Endothelial cell of umbilical vein (primary cell): ENCODE data around the gene LSM14A. TPM values are rescaled to one million over a fixed set of nuclear protein-coding genes. Genes with fewer than 3 reads are reported as not detected.
A peak's percentile ranks its signal among the peaks of the same experiment; 100 is the strongest.
"Not testable (repeated sequence)": the region's sequence is repeated elsewhere in the genome, so short reads cannot be mapped to it uniquely, and the experiment has no call there.

Experiments
- BruUV-seq: library from RNA; stranded (reverse); fragments of 400-500 nt; replicated peaks from 2 replicates; lab custom pipeline; 2021; lab: Mats Ljungman, UMichigan
- CTCF ChIA-PET: fragments of 300-600, 350-600 bp; sonication (Branson Sonifier 250); formaldehyde crosslinking; loops from one replicate; lab custom pipeline; 2021; ENCODE audit warnings: antibody characterized with exemption, inconsistent platforms; lab: Charles Lee
- POLR2A ChIA-PET: fragments of 300-600, 350-600 bp; sonication (Branson Sonifier 250); formaldehyde crosslinking; loops from one replicate; lab custom pipeline; 2021; ENCODE audit warnings: antibody characterized with exemption, inconsistent platforms; lab: Charles Lee
- DNase-seq: peaks from one replicate; pipeline ENCODE4 v3.0.0-alpha.2; 2011; ENCODE audit warnings: low read depth, low spot score
- FAIRE-seq: peaks from 2 replicates; lab custom pipeline; 2011; peaks lifted over from hg19 to GRCh38; lab: Jason Lieb, UNC
- H2AFZ ChIP-seq: 2 replicates; pipeline ENCODE4 v1.6.0; 2012; ENCODE audit warnings: low read depth, low read length, control low read depth, inconsistent platforms
- H3K27ac ChIP-seq: 2 replicates; pipeline ENCODE4 v1.5.1; 2011; ENCODE audit warnings: low read depth, mild to moderate bottlenecking, control low read depth, low read length, moderate library complexity; ENCODE audit not compliant: insufficient read depth
- H3K27me3 ChIP-seq, 2 experiments: 2 replicates each; pipeline versions ENCODE4 v1.6.0 to v1.6.1; 2011; ENCODE audit warnings: low read length in 2 of 2, mixed read lengths in 1 of 2; ENCODE audit not compliant: control insufficient read depth in 2 of 2, insufficient read depth in 2 of 2
- H3K36me3 ChIP-seq, 2 experiments: 2 replicates in 1 of 2; 3 replicates in 1 of 2; pipeline ENCODE4 v1.5.1; 2011; ENCODE audit warnings: low read length in 2 of 2, mild to moderate bottlenecking in 1 of 2, moderate library complexity in 1 of 2; ENCODE audit not compliant: control insufficient read depth in 2 of 2, insufficient read depth in 2 of 2; ENCODE audit errors: extremely low read depth in 1 of 2
- H3K4me1 ChIP-seq: 3 replicates; pipeline ENCODE4 v1.5.1; 2011; ENCODE audit warnings: mild to moderate bottlenecking, low read length; ENCODE audit not compliant: control insufficient read depth, insufficient read depth; ENCODE audit errors: extremely low read depth
- H3K4me2 ChIP-seq: 2 replicates; pipeline ENCODE4 v1.6.1; 2011; ENCODE audit warnings: low read length, control low read depth, mixed read lengths; ENCODE audit not compliant: insufficient read depth
- H3K4me3 ChIP-seq, 3 experiments: fragments of 200-600 bp in 1 of 3; sonication (generic), shearing (Covaris generic) in 1 of 3; replicated peaks in 1 of 3; 2 replicates each; pipeline ENCODE4 v1.5.1; 2011 to 2016; ENCODE audit warnings: control low read depth in 3 of 3, low read length in 3 of 3, mild to moderate bottlenecking in 2 of 3, inconsistent platforms in 1 of 3, low read depth in 1 of 3, moderate library complexity in 1 of 3; ENCODE audit not compliant: insufficient read depth in 1 of 3
- H3K79me2 ChIP-seq: 2 replicates; pipeline ENCODE4 v1.6.0; 2012; ENCODE audit warnings: low read length, inconsistent platforms; ENCODE audit not compliant: control insufficient read depth, insufficient read depth
- H3K9ac ChIP-seq: replicated peaks from 2 replicates; pipeline ENCODE3; 2011; ENCODE audit warnings: low read length, control low read depth; ENCODE audit not compliant: insufficient read depth; ENCODE audit errors: extremely low read depth
- H3K9me1 ChIP-seq: replicated peaks from 3 replicates; pipeline ENCODE4 v1.6.0; 2011; ENCODE audit warnings: mild to moderate bottlenecking, low read length; ENCODE audit not compliant: control insufficient read depth, insufficient read depth; ENCODE audit errors: extremely low read depth
- H3K9me3 ChIP-seq: replicated peaks from 2 replicates; pipeline ENCODE4 v1.5.1; 2012; ENCODE audit warnings: low read length, inconsistent platforms; ENCODE audit not compliant: control insufficient read depth, insufficient read depth
- H4K20me1 ChIP-seq: replicated peaks from 2 replicates; pipeline ENCODE3; 2011; ENCODE audit warnings: mild to moderate bottlenecking, low read length; ENCODE audit not compliant: control insufficient read depth, insufficient read depth; ENCODE audit errors: extremely low read depth
- CTCF ChIP-seq, 2 donors: IDR thresholded peaks; 1 replicate in 1 of 2; 2 replicates in 1 of 2; pipeline ENCODE4 v1.5.1; 2011; ENCODE audit warnings: low read length in 2 of 2, mild to moderate bottlenecking in 2 of 2, moderate library complexity in 2 of 2, control low read depth in 1 of 2, inconsistent platforms in 1 of 2, low read depth in 1 of 2; ENCODE audit not compliant: insufficient read depth in 1 of 2; ENCODE audit errors: extremely low read depth in 1 of 2
- EZH2 ChIP-seq: IDR thresholded peaks from 2 replicates; pipeline ENCODE4 v1.6.1; 2012; ENCODE audit warnings: borderline replicate concordance, low read depth, mild to moderate bottlenecking, moderate library complexity, low read length, inconsistent platforms; ENCODE audit not compliant: severe bottlenecking
- FOS ChIP-seq: IDR thresholded peaks from 2 replicates; pipeline ENCODE4 v1.6.1; 2011; ENCODE audit warnings: mild to moderate bottlenecking, low read length, moderate library complexity, borderline replicate concordance; ENCODE audit not compliant: insufficient read depth
- GATA2 ChIP-seq: IDR thresholded peaks from 2 replicates; pipeline ENCODE4 v1.7.0; 2011; ENCODE audit warnings: low read depth, mild to moderate bottlenecking, moderate library complexity, mixed read lengths, low read length; ENCODE audit not compliant: insufficient read length, insufficient read depth
- JUN ChIP-seq: IDR thresholded peaks from 2 replicates; pipeline ENCODE4 v1.6.1; 2011; ENCODE audit warnings: borderline replicate concordance, low read depth; ENCODE audit not compliant: insufficient read length, insufficient read depth
- MAX ChIP-seq: IDR thresholded peaks from 2 replicates; pipeline ENCODE4 v1.6.1; 2011; ENCODE audit not compliant: insufficient read depth, insufficient read length
- MYC ChIP-seq: IDR thresholded peaks from one replicate; pipeline ENCODE4 v1.6.1; 2011; ENCODE audit warnings: mild to moderate bottlenecking, low read depth, low read length
- POLR2A ChIP-seq: IDR thresholded peaks from 2 replicates; pipeline ENCODE4 v1.6.1; 2012; ENCODE audit warnings: low read depth, mild to moderate bottlenecking, control low read depth, low read length
- POLR2AphosphoS5 ChIP-seq: IDR thresholded peaks from 2 replicates; pipeline ENCODE4 v1.6.1; 2012; ENCODE audit warnings: low read depth, mild to moderate bottlenecking, control low read depth, low read length, moderate library complexity; ENCODE audit not compliant: insufficient read depth
- dilution Hi-C: fragments of 300-500 bp; cut with MboI; formaldehyde crosslinking; loops from one replicate; pipeline ENCODE4 v1.15.0; 2019; ENCODE audit warnings: low sequenced_read_pairs; ENCODE audit not compliant: extremely low pct_ligation_motif_present
- intact Hi-C: fragments of 100-400 bp; cut with micrococcal nuclease; formaldehyde crosslinking; loops from one replicate; pipeline ENCODE4 v1.10.0; 2022
- polyA plus RNA-seq, 4 experiments: library from polyadenylated mRNA; depleted of rRNA in 3 of 4; stranded (reverse) in 3 of 4; unstranded in 1 of 4; fragments of >200 nt; gene quantifications; 2 replicates each; pipeline versions ENCODE4 v1.2.1 to v1.2.3, GENCODE V29; 2011 to 2012; ENCODE audit warnings: missing spikeins in 1 of 4
- total RNA-seq: library from RNA; stranded (reverse); gene quantifications from 2 replicates; pipeline ENCODE4 v1.2.3, GENCODE V29; 2021

The LSM14A gene
- total and polyA plus RNA-seq, 2 donors (not counting 3 experiments of a cell fraction or from before 2014, with no cell fraction given) = 96.7 to 122 TPM

DNA sequence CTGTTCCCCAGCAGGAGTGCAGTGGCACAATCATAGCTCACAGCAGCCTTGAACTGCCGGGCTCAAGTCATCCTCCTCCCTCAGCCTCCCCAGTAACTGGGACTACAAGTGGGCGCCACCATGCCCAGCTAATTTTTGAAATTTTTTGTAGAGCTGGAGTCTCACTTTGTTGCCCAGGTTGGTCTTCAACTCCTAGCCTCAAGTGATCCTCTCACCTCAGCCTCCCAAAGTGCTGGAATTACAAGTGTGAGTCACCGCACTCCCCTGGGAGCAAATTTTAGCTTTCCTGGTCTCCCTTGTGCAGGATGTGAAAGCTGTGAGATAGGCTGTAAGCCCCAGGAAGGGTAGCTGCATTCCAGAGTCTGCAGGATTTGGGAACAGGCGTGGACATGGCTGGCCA lies 76.6 kb downstream of the LSM14A start:
- H3K4me3 ChIP-seq = no peak overlapping the region
- no peak overlapping the region for H3K27ac ChIP-seq
- no peaks in the 10 kb centered on the region for H3K27me3 ChIP-seq
- no peak overlapping the region for H3K9ac ChIP-seq
- no peak for DNase-seq
- H3K4me2 ChIP-seq = no peak overlapping the region
- ChIA-PET POLR2A (interaction anchor here (1.3 kb wide), 1 partner anchor 11 kb away, joined by 4 read pairs; no protein-coding TSS in a partner anchor), CTCF (interaction anchor here (0.6 to 1.4 kb wide), 3 partner anchors 12 to 29 kb away, joined by 3 read pairs; no protein-coding TSS in a partner anchor)
- H3K9me3 ChIP-seq = no peaks in the 10 kb centered on the region
- TF ChIP-seq POLR2A (no peak), CTCF (IDR thresholded peaks at IDR 0.05; ENCODE audit: extremely low read depth in 1 of 2, insufficient read depth in 1 of 2, low read depth in 1 of 2, low read length in 2 of 2) (no peak), POLR2AphosphoS5 (no peak), MAX (no peak), FOS (no peak), GATA2 (no peak), JUN (no peak), EZH2 (no peak), MYC (no peak)
- no peak overlapping the region for H2AFZ ChIP-seq
- dilution Hi-C loops (no loop called here), intact Hi-C loops (no loop called here)
- no TSS peak for BruUV-seq
- no peak for FAIRE-seq
- no peaks in the 10 kb centered on the region for H3K9me1 ChIP-seq
- H3K36me3 ChIP-seq = no peaks in the 10 kb centered on the region
- no peaks in the 10 kb centered on the region for H3K79me2 ChIP-seq
- peaks cover under 1% of the 10 kb centered on the region for H3K4me1 ChIP-seq
- no peaks in the 10 kb centered on the region for H4K20me1 ChIP-seq

DNA sequence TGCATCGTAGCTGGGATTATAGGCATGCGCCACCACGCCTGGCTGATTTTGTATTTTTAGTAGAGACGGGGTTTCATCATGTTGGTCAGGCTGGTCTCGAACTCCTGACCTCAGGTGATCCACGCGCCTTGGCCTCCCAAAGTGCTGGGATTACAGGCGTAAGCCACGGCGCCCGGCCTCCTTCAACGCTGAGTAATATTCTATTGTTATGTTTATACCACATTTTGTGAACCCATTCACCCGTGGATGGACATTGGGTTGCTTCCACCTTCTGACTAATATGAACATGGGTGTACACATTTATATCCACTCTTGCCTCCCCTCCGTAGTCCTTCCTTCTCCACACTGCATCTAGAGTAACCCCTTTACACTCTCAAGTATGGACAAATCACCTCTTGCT lies 80.9 kb downstream of the LSM14A start:
- peaks cover 22% of the 10 kb centered on the region for H3K79me2 ChIP-seq
- H3K4me3 ChIP-seq, H3K27ac ChIP-seq, H3K9me1 ChIP-seq, H3K9me3 ChIP-seq, DNase-seq, H3K36me3 ChIP-seq, POLR2A ChIA-PET, BruUV-seq, H4K20me1 ChIP-seq, H3K27me3 ChIP-seq, CTCF ChIA-PET, H3K9ac ChIP-seq, H3K4me2 ChIP-seq, intact Hi-C loops, H3K4me1 ChIP-seq, dilution Hi-C loops, H2AFZ ChIP-seq, FAIRE-seq: not testable (repeated sequence)

GRCh38 chr19:34253681-34254045 lies 81.4 kb downstream of the LSM14A start:
- H3K27ac ChIP-seq = peak overlapping the region; percentile 86
- intact Hi-C loops = loop anchor here (1.0 kb wide), 2 partner anchors 79 to 83 kb away; no protein-coding TSS in a partner anchor
- BruUV-seq, H3K9me3 ChIP-seq, DNase-seq, CTCF ChIA-PET, H3K36me3 ChIP-seq, H4K20me1 ChIP-seq, H3K27me3 ChIP-seq, FAIRE-seq, H3K9me1 ChIP-seq, H3K4me1 ChIP-seq, dilution Hi-C loops, POLR2A ChIA-PET: not testable (repeated sequence)
- peak overlapping the region; percentile 81 for H3K4me2 ChIP-seq
- H3K79me2 ChIP-seq = peaks cover 23% of the 10 kb centered on the region
- H3K4me3 ChIP-seq = peak overlapping the region in 2 of 3 experiments; percentile 70 to 84
- H3K9ac ChIP-seq = peak overlapping the region; percentile 86
- peak overlapping the region; percentile 85 for H2AFZ ChIP-seq
